ENCODE data around the gene C3orf70.

DNA sequence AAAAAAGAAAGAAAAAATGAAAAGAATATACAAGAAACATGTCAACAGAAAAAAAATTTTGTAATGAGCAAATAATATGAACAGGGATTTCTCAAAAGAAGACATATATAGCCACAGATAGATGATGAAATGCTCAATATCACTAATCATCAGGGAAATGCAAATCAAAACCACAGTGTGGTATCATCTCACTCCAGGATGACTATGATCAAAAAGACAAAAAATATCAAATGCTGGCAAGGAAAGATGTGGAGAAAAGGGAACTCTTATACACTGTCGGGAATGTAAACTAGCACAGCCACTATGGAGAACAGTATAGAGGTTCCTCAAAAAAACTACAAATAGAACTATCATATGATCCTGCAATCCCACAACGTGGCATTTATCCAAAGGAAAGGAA is 94.1 kb downstream of the C3orf70 start:
- TF ChIP-seq, protein P1, sequence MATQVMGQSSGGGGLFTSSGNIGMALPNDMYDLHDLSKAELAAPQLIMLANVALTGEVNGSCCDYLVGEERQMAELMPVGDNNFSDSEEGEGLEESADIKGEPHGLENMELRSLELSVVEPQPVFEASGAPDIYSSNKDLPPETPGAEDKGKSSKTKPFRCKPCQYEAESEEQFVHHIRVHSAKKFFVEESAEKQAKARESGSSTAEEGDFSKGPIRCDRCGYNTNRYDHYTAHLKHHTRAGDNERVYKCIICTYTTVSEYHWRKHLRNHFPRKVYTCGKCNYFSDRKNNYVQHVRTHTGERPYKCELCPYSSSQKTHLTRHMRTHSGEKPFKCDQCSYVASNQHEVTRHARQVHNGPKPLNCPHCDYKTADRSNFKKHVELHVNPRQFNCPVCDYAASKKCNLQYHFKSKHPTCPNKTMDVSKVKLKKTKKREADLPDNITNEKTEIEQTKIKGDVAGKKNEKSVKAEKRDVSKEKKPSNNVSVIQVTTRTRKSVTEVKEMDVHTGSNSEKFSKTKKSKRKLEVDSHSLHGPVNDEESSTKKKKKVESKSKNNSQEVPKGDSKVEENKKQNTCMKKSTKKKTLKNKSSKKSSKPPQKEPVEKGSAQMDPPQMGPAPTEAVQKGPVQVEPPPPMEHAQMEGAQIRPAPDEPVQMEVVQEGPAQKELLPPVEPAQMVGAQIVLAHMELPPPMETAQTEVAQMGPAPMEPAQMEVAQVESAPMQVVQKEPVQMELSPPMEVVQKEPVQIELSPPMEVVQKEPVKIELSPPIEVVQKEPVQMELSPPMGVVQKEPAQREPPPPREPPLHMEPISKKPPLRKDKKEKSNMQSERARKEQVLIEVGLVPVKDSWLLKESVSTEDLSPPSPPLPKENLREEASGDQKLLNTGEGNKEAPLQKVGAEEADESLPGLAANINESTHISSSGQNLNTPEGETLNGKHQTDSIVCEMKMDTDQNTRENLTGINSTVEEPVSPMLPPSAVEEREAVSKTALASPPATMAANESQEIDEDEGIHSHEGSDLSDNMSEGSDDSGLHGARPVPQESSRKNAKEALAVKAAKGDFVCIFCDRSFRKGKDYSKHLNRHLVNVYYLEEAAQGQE (IDR thresholded peaks at IDR 0.05; ENCODE audit: low read depth): no peak
- TF ChIP-seq CEBPB (IDR thresholded peaks at IDR 0.05) (no peak), EP300 (IDR thresholded peaks at IDR 0.05; ENCODE audit: borderline replicate concordance) (no peak), RAD21 (IDR thresholded peaks at IDR 0.05; ENCODE audit: low read depth) (no peak), EGR1 (IDR thresholded peaks at IDR 0.05) (no peak), YY1 (IDR thresholded peaks at IDR 0.05; ENCODE audit: low read depth) (no peak), ZBTB7A (IDR thresholded peaks at IDR 0.05; ENCODE audit: low read depth) (no peak), NFIC (IDR thresholded peaks at IDR 0.05) (no peak), FOXM1 (IDR thresholded peaks at IDR 0.05; ENCODE audit: borderline replicate concordance, low read depth) (no peak), TCF12 (IDR thresholded peaks at IDR 0.05; ENCODE audit: low read depth) (no peak), TEAD4 (IDR thresholded peaks at IDR 0.05) (no peak), CREB1 (IDR thresholded peaks at IDR 0.05; ENCODE audit: low read depth) (no peak)
- TF ChIP-seq, protein P2, sequence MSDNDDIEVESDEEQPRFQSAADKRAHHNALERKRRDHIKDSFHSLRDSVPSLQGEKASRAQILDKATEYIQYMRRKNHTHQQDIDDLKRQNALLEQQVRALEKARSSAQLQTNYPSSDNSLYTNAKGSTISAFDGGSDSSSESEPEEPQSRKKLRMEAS (IDR thresholded peaks at IDR 0.05): no peak
- TF ChIP-seq, protein P3, sequence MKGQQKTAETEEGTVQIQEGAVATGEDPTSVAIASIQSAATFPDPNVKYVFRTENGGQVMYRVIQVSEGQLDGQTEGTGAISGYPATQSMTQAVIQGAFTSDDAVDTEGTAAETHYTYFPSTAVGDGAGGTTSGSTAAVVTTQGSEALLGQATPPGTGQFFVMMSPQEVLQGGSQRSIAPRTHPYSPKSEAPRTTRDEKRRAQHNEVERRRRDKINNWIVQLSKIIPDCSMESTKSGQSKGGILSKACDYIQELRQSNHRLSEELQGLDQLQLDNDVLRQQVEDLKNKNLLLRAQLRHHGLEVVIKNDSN (IDR thresholded peaks at IDR 0.05): no peak

All from Ishikawa (cell line).